Heart left ventricle (tissue), 16 donors: ENCODE measurements around the gene TWF2. TPM values are rescaled to one million over a fixed set of nuclear protein-coding genes. Genes with fewer than 3 reads are reported as not detected.

Source experiments
- ATAC-seq, 4 donors: fragments of 200-7000 bp; cut with Tn5 transposase; one replicate each; pipeline ENCODE4 v1.9.1; 2020 to 2022; ENCODE audit warnings: moderate library complexity in 4 of 4, mild to moderate bottlenecking in 3 of 4, moderate number of reproducible peaks in 1 of 4
- DNase-seq, 5 donors: peaks; one replicate each; pipeline ENCODE4 v3.0.0-alpha.2; 2020
- H3K27ac ChIP-seq, 12 donors: fragments of 200-600 bp; sonication (generic) in 4 of 12; one replicate each; pipeline versions ENCODE4 v1.5.0 to v1.8.0; 2016 to 2022; ENCODE audit warnings: mild to moderate bottlenecking in 2 of 12
- H3K27me3 ChIP-seq, 9 donors: fragments of 200-600 bp; sonication (generic) in 2 of 9; one replicate each; pipeline versions ENCODE4 v1.5.1 to v1.8.0; 2016 to 2022; ENCODE audit warnings: mild to moderate bottlenecking in 3 of 9
- H3K36me3 ChIP-seq, 9 donors: fragments of 200-600 bp; sonication (generic) in 2 of 9; one replicate each; pipeline versions ENCODE4 v1.5.0 to v1.8.0; 2018 to 2022; ENCODE audit warnings: mild to moderate bottlenecking in 2 of 9
- H3K4me1 ChIP-seq, 12 donors: fragments of 200-600 bp; sonication (generic) in 4 of 12; one replicate each; pipeline versions ENCODE4 v1.5.0 to v1.8.0; 2016 to 2022; ENCODE audit warnings: mild to moderate bottlenecking in 3 of 12
- H3K4me3 ChIP-seq, 12 donors: fragments of 200-600 bp; sonication (generic) in 4 of 12; one replicate each; pipeline versions ENCODE4 v1.5.0 to v1.8.0; 2017 to 2022; ENCODE audit warnings: mild to moderate bottlenecking in 9 of 12, moderate library complexity in 4 of 12
- H3K9me3 ChIP-seq, 12 donors: fragments of 200-600 bp; sonication (generic) in 4 of 12; one replicate each; pipeline versions ENCODE4 v1.5.0 to v1.8.0; 2016 to 2022; ENCODE audit warnings: mild to moderate bottlenecking in 1 of 12
- CTCF ChIP-seq, 12 donors: fragments of 200-600 bp; sonication (generic) in 4 of 12; IDR thresholded peaks; one replicate each; pipeline versions ENCODE4 v1.5.0 to v1.8.0; 2018 to 2022; ENCODE audit warnings: antibody characterized with exemption in 12 of 12, mild to moderate bottlenecking in 5 of 12
- POLR2A ChIP-seq, 2 donors: fragments of 450-650 bp; IDR thresholded peaks; one replicate each; pipeline ENCODE4 v1.6.1; 2017; ENCODE audit warnings: antibody characterized with exemption in 2 of 2, mild to moderate bottlenecking in 2 of 2, moderate library complexity in 2 of 2
- WGBS, 4 donors: extraction: QIAGEN DNeasy Blood & Tissue Kit in 2 of 4; methylation state at CpG; one replicate each; pipeline versions ENCODE4 v1.1.5 to v1.1.7; 2013 to 2018; 5-methylcytosine and 5-hydroxymethylcytosine counted together
- intact Hi-C, 10 donors: fragments of 100-400 bp; cut with DNase I; formaldehyde crosslinking; loops; one replicate each; pipeline versions ENCODE4 v1.11.1 to v1.14.2; 2022
- polyA plus RNA-seq, 2 donors: library from polyadenylated mRNA; stranded (reverse); fragments of 200-250 nt; gene quantifications; one replicate each; pipeline ENCODE4 v1.2.3, GENCODE V29; 2013
- total RNA-seq, 9 donors: library from RNA; depleted of rRNA in 2 of 9; stranded (reverse); fragments of >200 nt in 2 of 9; fragmentation: NEBNext Ultra II Directional in 3 of 9; extraction: Animal tissue kit (Norgen Biotek cat#: 25700) in 3 of 9; gene quantifications; one replicate each; pipeline versions ENCODE4 v1.1.0 to v1.2.4, GENCODE V29; 2016 to 2023
- donor health status: ischemic (EF 13 %, LVEDD 7.1; RV severe dilation, severe dysfunction).
- donor health status: healthy with polysubstance abuse.
- donor health status: DM: no; HTN: yes; CAD: no.
- donor health status: DM: no; HTN: no; CAD: no.
- donor health status: ischemic (EF 25% LVEDD 6.9; RV normal size, moderate dysfunction).
- donor health status: ischemic (EF 25% LVEDD 5.7; RV mildly dilated, moderate dysfunction).
- donor health status: healthy.
- donor health status: DM: yes; HTN: yes; CAD: no.
- donor health status: ischemic (EF 35%, LVEDD 5.7; RV mildly dilated, moderate dysfunction).
- donor health status: nonischemic (EF 11% LVEDD 7.7; RV severe dilation, severe dysfunction).
- donor health status: DM: yes; HTN: yes; CAD: no.
- donor health status: PGD.
- donor health status: ischemic (EF 29% LVEDD 5.4; RV normal size, mild dysfunction).
- donor health status: nonischemic (EF 23%, LVEDD 6.1; RV moderate dilation, normal function).

Gene TWF2
- total and polyA plus RNA-seq, 11 donors, result 45.8 to 133 (median 109) TPM

- intact Hi-C loops, result no loop called here
- DNase-seq, result no peak
- Histone ChIP-seq H3K27ac (no peak overlapping the region), H3K4me1 (peaks cover 0 to 26% (median 16%) of the 10 kb centered on the region in 12 donors), H3K27me3 (no peaks in the 10 kb centered on the region), H3K4me3 (no peak overlapping the region), H3K9me3 (no peaks in the 10 kb centered on the region), H3K36me3 (peaks cover 0 to 62% (median 51%) of the 10 kb centered on the region in 9 donors)
- 87 to 100% (median 92%) methylated on average over 1 to 21 of the region's 21 CpGs for WGBS, 4 donors
- TF ChIP-seq POLR2A (IDR thresholded peaks at IDR 0.05) (no peak), CTCF (IDR thresholded peaks at IDR 0.05) (no peak)
- no peak for ATAC-seq
These were observed 10.1 kb downstream of the TWF2 start for GRCh38 chr3:52228751-52229291.

DNA sequence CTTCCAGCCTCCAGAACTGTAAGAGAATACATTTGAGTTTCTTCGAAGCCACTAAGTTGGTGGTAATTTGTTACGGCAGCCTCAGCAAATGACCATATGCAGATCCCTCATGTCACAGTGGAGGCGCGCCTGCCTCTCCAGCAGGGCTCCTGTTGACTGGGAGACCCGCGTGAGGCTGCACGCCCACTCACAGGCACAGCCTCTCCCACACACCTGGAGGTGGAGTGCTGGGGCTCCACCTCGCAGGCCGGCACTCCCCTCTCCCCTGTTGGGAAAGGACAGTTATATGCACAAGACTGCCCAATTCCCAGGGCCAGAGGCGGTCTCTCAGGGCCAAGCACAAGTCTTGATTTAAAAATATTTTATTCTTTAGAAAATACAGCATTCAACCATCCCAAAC lies 10.7 kb downstream of the TWF2 start:
- H3K27ac ChIP-seq, result no peak overlapping the region
- TF ChIP-seq POLR2A (IDR thresholded peaks at IDR 0.05) (no peak), CTCF (IDR thresholded peaks at IDR 0.05) (no peak)
- H3K9me3 ChIP-seq, result no peaks in the 10 kb centered on the region
- H3K36me3 ChIP-seq, result peaks cover 0 to 58% (median 48%) of the 10 kb centered on the region in 9 donors
- H3K4me3 ChIP-seq, result no peak overlapping the region
- DNase-seq (no peak), ATAC-seq (no peak)
- no peaks in the 10 kb centered on the region for H3K27me3 ChIP-seq
- WGBS, 4 donors, result 87 to 95% (median 89%) methylated on average over 9 to 10 of the region's 10 CpGs
- intact Hi-C loops, result no loop called here
- peaks cover 0 to 26% (median 14%) of the 10 kb centered on the region in 12 donors for H3K4me1 ChIP-seq

GRCh38 chr3:52227766-52228165 lies 11.2 kb downstream of the TWF2 start:
- WGBS, 4 donors, result 67 to 84% (median 78%) methylated on average over 7 of the region's 7 CpGs
- DNase-seq, result no peak
- no peak for ATAC-seq
- Histone ChIP-seq H3K27ac (no peak overlapping the region), H3K4me3 (no peak overlapping the region), H3K9me3 (no peaks in the 10 kb centered on the region), H3K36me3 (peaks cover 0 to 53% (median 48%) of the 10 kb centered on the region in 9 donors), H3K4me1 (peaks cover 0 to 22% (median 10%) of the 10 kb centered on the region in 12 donors), H3K27me3 (no peaks in the 10 kb centered on the region)
- TF ChIP-seq CTCF (IDR thresholded peaks at IDR 0.05) (no peak), POLR2A (IDR thresholded peaks at IDR 0.05) (no peak)
- intact Hi-C loops, result no loop called here

DNA sequence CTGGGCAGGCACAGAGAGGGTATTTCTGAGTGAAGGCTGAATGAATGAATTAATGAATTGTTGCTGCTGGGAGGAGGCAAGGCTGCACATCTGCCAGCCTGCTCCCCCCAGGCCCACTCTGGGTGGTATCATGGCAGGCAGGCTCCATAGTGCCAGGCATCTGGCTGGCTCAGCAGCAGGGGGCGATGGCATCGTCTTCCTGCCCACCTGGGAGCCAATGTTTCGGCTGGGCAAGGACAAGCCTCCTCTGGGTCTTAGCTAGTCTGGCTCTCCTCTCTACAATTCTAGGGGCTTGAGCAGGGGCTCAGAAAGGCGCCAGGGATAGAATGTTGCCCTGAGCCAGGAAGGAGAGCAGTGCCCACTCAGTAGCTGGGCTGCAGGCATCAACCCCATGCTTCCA lies 11.8 kb downstream of the TWF2 start:
- no peak for DNase-seq
- TF ChIP-seq POLR2A (IDR thresholded peaks at IDR 0.05) (no peak), CTCF (IDR thresholded peaks at IDR 0.05) (peak in 1 of 12 donors; percentile 8)
- Histone ChIP-seq H3K4me1 (peaks cover 0 to 21% (median 5%) of the 10 kb centered on the region in 12 donors), H3K36me3 (peaks cover 0 to 48% (median 44%) of the 10 kb centered on the region in 9 donors), H3K9me3 (no peaks in the 10 kb centered on the region), H3K27me3 (no peaks in the 10 kb centered on the region), H3K4me3 (no peak overlapping the region), H3K27ac (no peak overlapping the region)
- intact Hi-C loops, result no loop called here
- ATAC-seq, result no peak
- 80 to 92% (median 84%) methylated on average over 3 to 4 of the region's 4 CpGs for WGBS, 4 donors
